ENCODE measurements around the gene CSNK2A3. TPM values are rescaled to one million over a fixed set of nuclear protein-coding genes. Genes with fewer than 3 reads are reported as not detected.

The CSNK2A3 gene
- total RNA-seq, 1 donor from 2014 or later: 2.7 TPM

- Histone ChIP-seq H3K4me2 (ENCODE audit: low read length) (no peak overlapping the region), H2AFZ (ENCODE audit: low read depth, low read length) (no peak overlapping the region), H3K4me1 (ENCODE audit: insufficient read depth, low read length) (no peaks in the 10 kb centered on the region), H3K9ac (ENCODE audit: low read length) (no peak overlapping the region), H4K20me1 (ENCODE audit: insufficient read depth, low read length) (no peaks in the 10 kb centered on the region), H3K79me2 (ENCODE audit: insufficient read depth, low read length) (no peaks in the 10 kb centered on the region), H3K27me3 (ENCODE audit: insufficient read depth, low read length) (peaks cover 22% of the 10 kb centered on the region), H3K36me3 (ENCODE audit: insufficient read depth, low read length) (no peaks in the 10 kb centered on the region), H3K4me3 (ENCODE audit: insufficient read depth, low read depth, low read length) (no peak overlapping the region), H3K9me3 (ENCODE audit: insufficient read depth, low read depth, low read length) (no peaks in the 10 kb centered on the region), H3K27ac (ENCODE audit: low read depth, low read length) (no peak overlapping the region)
- DNase-seq (ENCODE audit: low read depth) (no peak), FAIRE-seq (no peak)
- Mint-ChIP-seq H3K36me3 (ENCODE audit: low read depth, unreplicated experiment) (no peaks in the 10 kb centered on the region), H3K9me3 (ENCODE audit: unreplicated experiment) (no peaks in the 10 kb centered on the region), H3K4me1 (ENCODE audit: low read depth, unreplicated experiment) (no peaks in the 10 kb centered on the region), H3K27me3 (ENCODE audit: low read depth, unreplicated experiment) (peaks cover 5% of the 10 kb centered on the region), H3K27ac (ENCODE audit: unreplicated experiment) (peak overlapping the region; percentile 77), H3K4me3 (ENCODE audit: unreplicated experiment) (no peak overlapping the region)
- TF ChIP-seq EZH2 (IDR thresholded peaks at IDR 0.05; ENCODE audit: insufficient read depth, low read length) (no peak), CTCF (IDR thresholded peaks at IDR 0.05; ENCODE audit: insufficient read depth, low read depth, low read length) (no peak)
Measured at GRCh38 chr11:11384829-11385228, 31.8 kb upstream of the CSNK2A3 start.

- peaks cover 7% of the 10 kb centered on the region for H3K27me3 Mint-ChIP-seq (ENCODE audit: low read depth, unreplicated experiment)
Measured at GRCh38 chr11:11383995-11384394, 30.9 kb upstream of the CSNK2A3 start.

More at GRCh38 chr11:11383995-11384394, 30.9 kb upstream of the CSNK2A3 start:
- Histone ChIP-seq H2AFZ (ENCODE audit: low read depth, low read length) (no peak overlapping the region), H3K9me3 (ENCODE audit: insufficient read depth, low read depth, low read length) (no peaks in the 10 kb centered on the region), H3K4me2 (ENCODE audit: low read length) (no peak overlapping the region), H3K27me3 (ENCODE audit: insufficient read depth, low read length) (peaks cover 17% of the 10 kb centered on the region), H3K79me2 (ENCODE audit: insufficient read depth, low read length) (no peaks in the 10 kb centered on the region), H3K4me3 (ENCODE audit: insufficient read depth, low read depth, low read length) (no peak overlapping the region), H3K36me3 (ENCODE audit: insufficient read depth, low read length) (no peaks in the 10 kb centered on the region), H4K20me1 (ENCODE audit: insufficient read depth, low read length) (no peaks in the 10 kb centered on the region), H3K27ac (ENCODE audit: low read depth, low read length) (no peak overlapping the region), H3K4me1 (ENCODE audit: insufficient read depth, low read length) (no peaks in the 10 kb centered on the region), H3K9ac (ENCODE audit: low read length) (no peak overlapping the region)
- Mint-ChIP-seq H3K27ac (ENCODE audit: unreplicated experiment) (no peak overlapping the region), H3K36me3 (ENCODE audit: low read depth, unreplicated experiment) (no peaks in the 10 kb centered on the region), H3K4me3 (ENCODE audit: unreplicated experiment) (no peak overlapping the region), H3K4me1 (ENCODE audit: low read depth, unreplicated experiment) (no peaks in the 10 kb centered on the region), H3K9me3 (ENCODE audit: unreplicated experiment) (no peaks in the 10 kb centered on the region)
- TF ChIP-seq CTCF (IDR thresholded peaks at IDR 0.05; ENCODE audit: insufficient read depth, low read depth, low read length): no peak
- TF ChIP-seq EZH2 (IDR thresholded peaks at IDR 0.05; ENCODE audit: insufficient read depth, low read length): no peak
- FAIRE-seq (no peak), DNase-seq (ENCODE audit: low read depth) (no peak)

All from astrocyte (in vitro differentiated cells and primary cell).